Activated CD4-positive, CD25-positive, alpha-beta regulatory T cell treated with anti-CD3 and anti-CD28 coated beads, Interleukin-2, amount 50 U/mL, for 16 hours (primary cell): ENCODE results near the gene NOSIP.

ENCODE experiments used
- DNase-seq: peaks from one replicate; pipeline ENCODE4 v3.0.0-alpha.2; 2020; ENCODE audit warnings: low read depth, low spot score

The NOSIP gene

GRCh38 chr19:49546825-49547565 lies 33.4 kb downstream of the NOSIP start:
- peak; percentile 55 for DNase-seq

- DNase-seq = no peak
Observed at GRCh38 chr19:49544154-49544553, 36.2 kb downstream of the NOSIP start.

GRCh38 chr19:49543032-49543431 lies 37.3 kb downstream of the NOSIP start:
- DNase-seq = no peak

GRCh38 chr19:49542446-49542845 lies 37.9 kb downstream of the NOSIP start:
- DNase-seq = no peak

- no peak for DNase-seq
Observed at GRCh38 chr19:49541914-49542313, 38.4 kb downstream of the NOSIP start.

- no peak for DNase-seq
Observed at GRCh38 chr19:49539192-49539952, 41.0 kb downstream of the NOSIP start.

GRCh38 chr19:49538643-49539042 lies 41.7 kb downstream of the NOSIP start:
- DNase-seq = no peak

- DNase-seq = no peak
Observed at GRCh38 chr19:49536921-49537462, 43.4 kb downstream of the NOSIP start.

- no peak for DNase-seq
Observed at GRCh38 chr19:49534632-49535385, 45.5 kb downstream of the NOSIP start.

- peak; percentile 71 for DNase-seq
Observed at GRCh38 chr19:49533551-49534488, 46.5 kb downstream of the NOSIP start.

GRCh38 chr19:49530708-49531107 lies 49.6 kb downstream of the NOSIP start:
- DNase-seq = no peak

GRCh38 chr19:49528211-49528771 lies 52.1 kb downstream of the NOSIP start:
- DNase-seq = no peak

GRCh38 chr19:49524812-49525455 lies 55.4 kb downstream of the NOSIP start:
- DNase-seq = no peak

GRCh38 chr19:49520705-49521319 lies 59.5 kb downstream of the NOSIP start:
- no peak for DNase-seq

- DNase-seq = no peak
Observed at GRCh38 chr19:49518033-49518432, 62.3 kb downstream of the NOSIP start.

GRCh38 chr19:49515767-49516166 lies 64.6 kb downstream of the NOSIP start:
- DNase-seq = no peak

GRCh38 chr19:49514151-49514550 lies 66.2 kb downstream of the NOSIP start:
- no peak for DNase-seq

GRCh38 chr19:49513746-49514118 lies 66.6 kb downstream of the NOSIP start:
- no peak for DNase-seq

- DNase-seq = no peak
Observed at GRCh38 chr19:49512970-49513745, 67.2 kb downstream of the NOSIP start.
